NCI-H146 treated with DMSO at 0.1 percent for 48 hours (cell line): ENCODE measurements around the gene HGD.
"Not testable (repeated sequence)": the region's sequence is repeated elsewhere in the genome, so short reads cannot be mapped to it uniquely, and the experiment has no call there.

ENCODE experiments used
- DNase-seq: peaks from one replicate; lab custom pipeline; 2025; ENCODE audit not compliant: unreplicated experiment; lab: John Stamatoyannopoulos, UW

Gene HGD, protein sequence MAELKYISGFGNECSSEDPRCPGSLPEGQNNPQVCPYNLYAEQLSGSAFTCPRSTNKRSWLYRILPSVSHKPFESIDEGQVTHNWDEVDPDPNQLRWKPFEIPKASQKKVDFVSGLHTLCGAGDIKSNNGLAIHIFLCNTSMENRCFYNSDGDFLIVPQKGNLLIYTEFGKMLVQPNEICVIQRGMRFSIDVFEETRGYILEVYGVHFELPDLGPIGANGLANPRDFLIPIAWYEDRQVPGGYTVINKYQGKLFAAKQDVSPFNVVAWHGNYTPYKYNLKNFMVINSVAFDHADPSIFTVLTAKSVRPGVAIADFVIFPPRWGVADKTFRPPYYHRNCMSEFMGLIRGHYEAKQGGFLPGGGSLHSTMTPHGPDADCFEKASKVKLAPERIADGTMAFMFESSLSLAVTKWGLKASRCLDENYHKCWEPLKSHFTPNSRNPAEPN

DNA sequence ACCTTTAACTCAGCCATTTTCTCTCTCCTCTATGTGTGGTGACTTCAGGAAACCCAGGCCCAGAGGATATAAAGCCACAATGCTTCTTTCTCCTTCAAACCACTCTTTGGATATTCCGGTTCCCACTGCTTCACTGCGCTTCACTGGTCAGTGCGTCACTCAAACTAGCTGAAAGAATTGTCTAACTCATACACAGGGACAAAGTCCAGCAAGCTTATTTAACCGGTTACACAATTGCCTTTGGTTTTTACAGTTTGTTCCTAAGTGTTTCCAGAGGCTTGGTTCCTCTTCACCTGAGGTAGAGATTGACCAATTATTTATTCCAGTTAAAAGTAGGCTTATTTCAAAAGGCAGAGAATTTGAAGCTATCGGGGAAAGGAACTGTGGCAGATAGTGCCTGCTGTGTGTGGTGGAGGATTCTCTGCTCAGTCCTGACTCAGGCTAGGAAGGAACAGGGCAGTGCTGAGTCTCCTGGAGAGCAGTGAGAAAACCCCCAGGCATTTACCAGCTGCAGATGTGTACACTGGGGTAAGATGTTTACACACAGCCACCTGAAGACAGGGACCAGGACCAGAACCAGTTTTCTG lies at the start of gene HGD:
TSS of gene HGD (minus strand) at position 145 of the 587 bp plus-strand sequence. CDS start at position 17, 128 bp downstream.
- no peak for DNase-seq

DNA sequence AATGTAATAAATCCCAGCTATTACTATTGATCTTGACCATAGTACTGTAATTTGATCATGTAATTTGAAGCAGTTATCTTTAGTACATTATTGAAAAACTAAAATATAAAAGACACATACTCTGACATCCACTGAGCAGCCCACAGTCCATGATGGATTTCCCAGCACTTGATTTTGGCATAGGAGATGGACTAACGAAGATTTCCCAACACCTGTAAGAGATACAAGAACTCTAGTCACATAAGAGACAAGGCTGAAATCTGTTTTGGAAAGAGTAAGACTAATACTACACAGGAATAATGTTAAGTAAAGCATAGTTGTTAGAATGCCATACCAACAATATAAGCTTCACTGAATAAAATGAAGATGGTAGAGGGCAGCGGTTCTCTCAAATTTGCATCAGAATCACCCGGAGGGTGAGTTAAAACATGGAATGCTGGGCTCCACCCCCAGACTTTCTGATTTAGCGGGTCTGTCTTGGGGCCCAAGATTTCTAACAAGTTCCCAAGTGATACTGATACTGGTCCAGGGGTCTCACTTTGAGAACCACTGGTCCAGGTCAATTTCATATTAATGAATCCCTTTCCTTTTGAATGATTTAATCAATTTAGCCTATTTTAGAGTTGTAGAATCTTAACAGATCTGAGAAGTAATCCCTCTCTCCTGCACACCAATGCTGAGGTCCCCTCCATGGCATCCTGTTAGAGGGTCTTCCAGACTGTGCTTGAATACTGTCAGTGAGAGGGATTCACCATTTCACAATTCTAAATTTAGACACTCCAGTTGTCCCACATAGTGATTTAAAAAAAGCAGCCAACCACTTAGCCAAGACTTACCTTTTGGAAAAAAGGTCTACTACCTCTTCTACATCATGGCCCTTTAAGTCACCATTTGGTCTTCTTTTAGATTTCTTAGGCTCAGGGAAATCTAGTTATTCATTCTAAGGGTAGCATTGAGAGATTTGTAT lies 48.8 kb upstream of the HGD start:
- no peak for DNase-seq

DNA sequence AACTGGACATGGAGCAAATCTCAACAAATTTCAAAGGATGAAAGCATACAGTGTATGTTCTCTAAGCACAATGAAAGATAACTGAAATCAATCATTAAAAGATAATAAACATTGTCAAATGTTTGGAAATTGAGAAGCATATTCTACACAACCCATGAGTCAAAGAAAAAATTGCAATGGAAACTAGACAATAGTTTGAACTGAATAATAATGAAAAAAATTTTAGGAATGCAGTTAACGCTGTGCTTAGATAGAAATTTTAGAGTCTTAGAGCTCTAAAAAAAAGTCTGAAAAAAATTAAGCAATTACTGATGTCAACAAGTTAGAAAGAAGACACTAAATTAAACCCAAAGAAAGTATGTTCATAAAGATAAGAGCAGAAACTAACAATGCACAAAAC lies 44.8 kb upstream of the HGD start:
- no peak for DNase-seq

DNA sequence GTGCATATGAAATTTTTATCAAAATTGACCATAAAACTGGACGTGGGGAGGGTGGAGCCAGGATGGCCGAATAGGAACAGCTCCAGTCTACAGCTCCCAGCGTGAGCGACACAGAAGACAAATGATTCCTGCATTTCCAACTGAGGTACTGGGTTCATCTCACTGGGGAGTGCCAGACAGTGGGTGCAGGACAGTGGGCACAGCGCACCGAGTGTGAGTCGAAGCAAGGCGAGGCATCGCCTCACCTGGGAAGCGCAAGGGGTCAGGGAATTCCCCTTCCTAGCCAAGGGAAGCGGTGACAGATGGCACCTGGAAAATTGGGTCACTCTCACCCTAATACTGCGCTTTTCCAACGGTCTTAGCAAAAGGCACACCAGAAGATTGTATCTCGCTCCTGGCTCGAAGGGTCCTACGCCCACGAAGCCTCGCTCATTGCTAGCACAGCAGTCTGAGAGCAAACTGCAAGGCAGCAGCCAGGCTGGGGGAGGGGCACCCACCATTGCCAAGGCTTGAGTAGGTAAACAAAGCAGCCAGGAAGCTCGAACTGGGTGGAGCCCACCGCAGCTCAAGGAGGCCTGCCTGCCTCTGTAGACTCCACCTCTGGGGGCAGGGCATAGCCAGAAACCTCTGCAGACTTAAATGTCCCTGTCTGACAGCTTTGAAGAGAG lies 37.3 kb upstream of the HGD start:
- not testable (repeated sequence) for DNase-seq

DNA sequence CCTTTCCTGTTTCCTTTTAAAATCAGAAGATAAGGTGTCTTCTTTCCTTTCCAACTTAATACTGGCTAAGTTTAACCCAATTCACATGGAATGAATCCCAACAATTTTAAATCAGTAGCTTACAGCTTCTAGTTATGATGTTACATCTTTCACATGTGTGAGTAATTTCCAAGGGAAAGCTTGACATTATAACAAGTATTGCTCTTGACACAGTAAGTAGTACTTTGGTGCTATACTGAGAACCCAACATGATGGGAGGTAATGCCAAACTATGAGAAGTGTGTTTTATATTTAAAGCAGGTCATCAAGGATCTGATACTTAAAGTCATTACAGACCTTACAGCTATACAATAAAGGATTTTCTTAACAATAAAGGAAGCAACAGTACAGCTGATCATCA lies 31.2 kb upstream of the HGD start:
- DNase-seq = no peak

DNA sequence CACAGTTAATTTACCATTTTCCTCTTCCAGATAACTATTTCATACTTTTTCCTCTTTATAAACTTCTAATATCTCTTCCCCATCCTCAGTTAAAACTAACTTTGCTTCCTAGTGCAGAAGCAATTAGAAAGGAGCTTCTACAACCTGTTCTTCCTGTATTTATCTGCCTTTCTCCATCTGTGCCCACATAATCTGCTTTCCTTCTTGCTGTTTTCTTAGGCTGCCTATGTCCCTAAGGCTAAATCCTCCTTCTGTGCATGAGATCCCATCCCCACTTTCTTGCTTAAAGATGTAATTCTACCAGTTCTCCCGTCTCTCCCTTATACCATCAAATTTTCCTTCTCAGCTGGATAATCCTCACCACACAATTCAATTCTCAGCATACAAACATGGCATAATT lies 28.3 kb upstream of the HGD start:
- no peak for DNase-seq

DNA sequence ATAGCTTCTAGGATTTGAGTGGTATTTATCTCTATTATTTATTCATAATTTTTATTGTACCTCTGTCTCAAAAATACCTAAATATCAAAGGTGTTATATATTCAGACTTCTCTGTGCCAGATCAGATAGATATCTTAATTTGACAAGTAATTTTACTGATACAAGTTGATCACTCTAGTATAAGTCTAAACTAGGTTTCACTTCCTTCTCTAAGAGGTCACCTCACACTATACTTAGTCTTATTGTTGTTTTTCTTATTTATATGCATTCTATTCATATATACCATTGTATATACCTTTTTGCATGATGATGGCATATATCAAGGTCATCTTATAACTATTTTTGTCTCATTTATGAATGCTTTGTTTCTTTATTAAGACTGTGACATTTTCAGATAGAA lies 26.4 kb upstream of the HGD start:
- DNase-seq = no peak

DNA sequence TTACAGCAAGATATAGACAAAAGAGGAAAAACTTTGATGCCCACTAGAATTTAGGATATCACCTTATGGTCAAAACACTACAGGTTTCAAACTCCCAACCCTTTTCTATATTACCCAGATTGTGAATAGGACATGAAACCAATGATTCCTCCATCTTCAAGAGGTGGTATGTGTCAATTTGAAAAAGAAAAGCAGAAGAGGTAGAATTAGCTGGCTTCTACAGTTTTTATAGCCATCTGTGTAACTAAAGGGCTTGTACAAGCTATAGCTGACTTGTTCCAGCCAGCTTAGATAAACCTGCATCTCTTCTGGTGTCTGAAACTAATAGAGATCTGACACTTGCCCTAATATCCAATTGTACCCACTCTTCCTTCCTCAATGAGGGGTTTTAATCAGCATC lies 24.9 kb upstream of the HGD start:
- no peak for DNase-seq

DNA sequence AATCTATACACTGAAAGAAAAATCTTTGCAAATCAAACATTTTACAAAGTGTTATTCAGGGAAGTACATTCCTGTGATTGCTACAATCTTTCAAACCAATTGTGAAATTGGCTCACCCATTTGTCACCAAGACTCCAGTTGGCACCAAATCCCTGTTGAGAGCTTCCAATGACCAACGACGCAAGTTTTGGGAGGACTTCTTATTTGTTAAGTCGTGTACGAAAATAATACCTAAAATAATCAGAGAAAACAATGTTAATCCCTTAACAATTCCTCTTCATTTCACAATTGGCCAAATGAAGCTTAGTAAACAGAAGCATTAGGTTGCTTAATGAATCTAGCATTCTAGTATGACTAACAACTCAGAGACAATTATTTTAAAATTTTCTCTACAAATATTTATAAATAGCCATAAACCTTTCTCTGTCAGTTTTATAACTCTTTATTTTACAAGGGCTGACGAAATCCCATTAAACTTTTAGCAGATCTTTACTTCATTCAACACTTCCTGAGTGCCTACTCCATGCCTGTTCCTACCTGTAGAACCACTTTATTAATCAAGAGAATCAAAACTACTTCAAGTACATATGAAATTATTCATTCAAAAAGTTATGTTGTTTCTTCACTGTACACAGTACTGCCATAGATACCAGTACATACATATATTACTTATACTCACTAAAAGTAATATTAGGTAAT lies 24.0 kb upstream of the HGD start:
- DNase-seq = no peak

DNA sequence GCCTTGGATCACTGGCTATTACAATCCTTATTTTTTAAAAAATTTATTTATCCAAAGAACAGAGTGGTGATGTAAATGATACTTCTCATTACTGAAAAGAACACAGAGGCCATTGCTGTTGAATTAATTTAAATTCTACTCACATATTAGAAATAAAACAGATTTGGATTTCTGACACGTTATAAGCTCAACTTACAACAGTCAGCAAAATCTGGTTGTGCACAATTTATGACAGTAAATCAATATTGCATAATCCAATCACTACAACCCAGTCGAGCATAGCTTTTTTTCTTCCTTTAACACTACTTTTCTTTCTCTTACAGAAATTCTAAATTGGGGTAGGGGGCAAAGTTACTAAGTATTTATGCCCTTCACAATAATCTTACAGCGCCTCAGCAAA lies 17.3 kb upstream of the HGD start:
- no peak for DNase-seq

DNA sequence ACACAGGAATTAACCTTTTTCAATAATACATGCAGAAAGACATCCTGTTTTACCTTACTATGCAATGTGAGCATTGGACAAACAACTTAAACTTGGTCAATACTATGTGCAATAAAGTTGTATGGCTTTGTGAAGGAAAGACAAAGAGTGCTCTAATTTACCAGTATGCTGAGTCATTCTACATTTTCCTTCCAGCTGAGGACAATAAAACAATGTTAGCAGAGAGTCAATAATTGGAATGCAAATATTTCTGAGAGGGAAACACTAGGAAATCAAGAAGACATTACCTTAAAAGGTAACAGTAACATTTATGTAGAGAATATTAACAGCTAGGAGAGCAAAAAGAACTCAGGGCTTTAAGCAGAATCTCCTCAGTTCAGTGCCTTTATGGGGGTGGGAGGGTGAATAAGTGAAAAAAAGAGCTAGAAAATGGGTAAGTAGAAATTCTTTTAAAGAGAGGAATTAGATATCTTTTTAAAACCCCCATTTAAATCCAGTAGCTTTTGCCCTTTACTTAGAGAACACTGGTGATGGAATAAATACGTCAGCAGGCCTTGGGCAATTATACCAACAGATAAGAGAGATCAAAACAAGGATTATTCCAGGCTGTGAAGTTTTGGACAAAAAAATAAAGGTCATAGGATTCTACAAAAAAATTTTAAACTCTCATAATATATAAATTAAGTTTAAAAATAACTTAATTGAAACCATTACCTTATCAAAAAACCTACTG lies 11.6 kb upstream of the HGD start:
- peak; percentile 82 for DNase-seq

DNA sequence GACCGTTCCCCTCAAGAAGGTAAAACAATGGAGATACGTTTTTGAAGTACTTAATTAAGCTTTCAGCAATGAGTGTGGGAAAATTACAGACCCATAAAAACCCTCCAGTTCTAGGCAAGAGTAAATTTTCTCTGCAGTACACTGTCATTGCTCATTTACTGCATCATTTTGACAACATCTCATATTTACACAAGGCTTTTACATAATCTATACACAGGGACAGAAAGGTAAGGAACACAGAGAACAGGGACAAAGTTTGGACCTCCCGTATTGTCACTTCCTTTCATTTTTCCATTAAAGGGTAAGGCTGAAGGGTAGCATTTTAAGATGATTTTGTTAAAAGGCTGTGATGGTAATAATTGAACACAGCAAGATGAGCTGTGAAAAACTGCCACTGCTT lies 7.4 kb upstream of the HGD start:
- DNase-seq = no peak

DNA sequence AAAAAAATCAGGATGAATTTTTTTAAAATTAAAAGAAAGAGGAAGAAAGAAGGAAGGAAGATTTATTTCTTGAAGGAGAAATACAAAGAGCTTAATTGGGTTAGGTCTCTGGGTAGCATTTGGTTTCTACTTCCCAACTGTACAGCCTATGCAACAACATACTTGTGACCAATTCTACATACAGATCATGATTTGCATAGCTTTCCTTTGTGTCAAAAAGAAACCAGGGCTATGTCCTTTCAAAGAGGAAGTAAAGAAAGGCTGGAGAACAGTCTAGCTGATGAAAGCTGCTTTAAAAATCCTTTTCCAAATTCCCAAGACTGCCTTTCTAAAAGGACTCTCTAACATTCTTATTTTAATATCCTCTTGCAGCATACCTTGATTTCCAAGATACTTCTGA lies 6.1 kb upstream of the HGD start:
- DNase-seq = no peak

DNA sequence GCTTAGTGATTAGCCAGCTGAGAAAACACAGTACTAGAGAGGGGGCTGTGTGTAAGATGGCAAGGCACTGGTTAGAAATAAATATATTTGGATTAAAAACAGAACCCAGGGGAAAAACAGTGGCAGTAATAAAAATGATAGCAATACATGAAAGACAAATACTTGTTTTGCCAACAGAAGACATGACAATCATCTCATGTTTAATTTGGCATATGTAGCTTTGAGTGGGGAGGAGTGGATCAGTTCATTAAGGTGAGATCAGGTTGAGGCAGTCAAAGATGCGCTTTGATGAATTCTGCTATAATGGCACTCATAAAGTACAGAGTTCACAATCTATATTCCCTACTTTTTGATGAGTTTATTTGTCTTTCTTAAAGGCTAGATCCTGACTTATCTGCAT lies 3.4 kb upstream of the HGD start:
- no peak for DNase-seq

DNA sequence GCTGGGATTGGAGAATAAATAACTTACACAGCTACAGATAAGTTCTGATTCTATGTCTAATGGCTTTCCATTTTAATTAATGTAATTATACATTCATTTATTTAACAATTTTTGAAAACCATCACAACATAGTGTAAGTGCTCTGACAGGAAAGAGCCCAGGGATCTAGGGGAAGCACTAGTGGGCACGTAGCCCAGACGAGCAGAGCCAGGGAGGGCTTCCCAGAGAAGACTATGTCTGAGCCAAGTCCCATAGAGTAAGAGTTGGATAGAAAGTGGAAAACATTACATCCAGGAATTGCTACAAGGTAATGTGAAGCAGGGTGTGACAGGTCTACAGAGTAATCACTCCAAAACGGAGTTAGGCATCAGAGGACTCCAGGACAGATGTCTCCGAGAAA lies 2.9 kb upstream of the HGD start:
- DNase-seq = no peak

DNA sequence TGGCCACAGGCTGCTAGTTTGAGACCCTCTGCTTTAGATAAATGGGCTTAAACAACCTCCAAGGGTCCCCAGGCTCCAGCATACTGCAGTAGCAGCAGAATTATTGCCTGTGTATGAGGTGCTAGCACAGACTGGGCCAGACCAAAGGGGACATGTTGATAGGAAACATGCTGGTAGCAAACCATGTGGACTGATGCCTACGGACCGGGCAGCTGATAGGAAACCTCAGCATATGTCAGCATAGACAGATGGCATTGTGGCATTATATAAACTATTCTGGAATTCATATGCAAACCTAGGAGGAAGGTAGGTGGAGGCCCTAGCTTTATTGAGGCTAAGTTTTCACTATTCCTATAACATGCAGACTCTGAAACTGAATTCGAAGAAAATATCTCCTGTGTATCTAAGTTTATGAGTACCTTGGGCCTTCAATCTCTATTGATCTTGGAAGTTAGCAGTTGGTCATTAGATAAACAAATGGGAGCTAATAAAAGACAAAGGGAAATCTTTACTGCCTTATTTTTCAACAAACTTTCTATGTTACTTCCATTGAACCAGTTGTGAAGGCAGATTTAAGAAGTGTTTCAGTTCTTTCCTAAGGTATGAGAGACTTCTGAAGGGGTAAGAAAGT lies 1.7 kb upstream of the HGD start:
- no peak for DNase-seq

DNA sequence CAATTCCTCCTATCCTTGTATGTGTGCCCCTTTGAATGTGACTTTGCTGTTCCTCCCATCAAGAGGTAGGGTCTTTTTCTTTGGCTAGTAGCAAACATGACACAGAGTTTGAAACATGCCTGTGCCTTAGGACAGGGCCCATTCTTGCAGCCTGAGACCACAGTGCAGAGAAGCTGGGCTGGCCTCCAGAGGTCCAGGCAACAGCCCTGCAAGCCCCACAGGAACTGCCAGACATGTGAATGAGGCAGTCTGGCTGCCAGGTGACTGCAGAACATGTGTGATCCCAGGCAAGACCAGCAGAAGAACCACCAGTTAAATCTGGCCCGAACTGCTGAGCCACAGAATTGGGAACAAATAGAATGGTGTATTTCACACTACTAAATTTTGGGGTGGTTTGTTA lies 1.2 kb upstream of the HGD start:
- DNase-seq = no peak

DNA sequence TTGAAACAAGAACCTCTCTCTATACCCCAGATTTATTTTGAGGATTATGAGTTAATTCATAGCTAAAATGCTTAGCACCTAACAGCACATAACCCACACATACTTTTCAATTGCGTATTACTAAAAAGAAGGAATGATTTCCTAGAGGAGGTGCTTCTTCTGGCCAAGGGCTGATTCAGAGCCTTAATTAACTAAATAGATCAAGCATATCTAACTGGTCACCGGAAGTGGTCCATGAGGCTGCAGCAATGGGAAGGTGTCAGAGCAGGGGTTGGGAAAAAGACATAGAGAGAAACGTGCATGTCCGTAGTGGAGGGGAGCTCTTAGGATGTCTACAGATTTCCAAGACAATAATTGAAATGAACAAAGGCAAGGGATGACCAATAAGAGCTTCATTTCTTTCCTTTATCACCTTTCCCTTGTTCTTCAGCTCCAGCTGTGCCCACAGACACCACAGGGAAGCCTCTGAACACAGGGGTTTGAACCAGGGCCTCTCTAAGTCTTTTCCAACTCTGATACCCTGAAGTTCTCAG lies 467 bp downstream of the HGD start:
- DNase-seq = no peak

DNA sequence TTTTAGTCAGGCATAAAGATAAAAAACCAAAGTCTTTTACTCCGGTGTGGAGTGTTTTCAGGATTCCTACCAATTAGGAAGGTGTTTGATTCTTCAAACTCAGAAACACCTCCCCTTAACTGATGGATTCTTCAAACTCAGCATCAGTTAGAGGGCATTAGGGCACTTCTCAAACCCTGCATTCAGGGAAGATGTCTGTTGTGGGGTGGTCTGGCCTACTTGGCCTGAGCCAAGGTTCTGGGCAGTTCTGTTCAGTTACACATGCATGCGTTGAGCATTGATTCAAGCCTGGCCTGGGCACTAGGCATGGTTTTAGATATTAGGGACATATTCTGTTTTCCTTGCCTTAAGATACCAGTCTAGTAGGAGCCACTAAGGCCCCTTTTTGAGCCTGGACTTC lies 1.0 kb downstream of the HGD start:
- DNase-seq = no peak
